ENCODE data around the gene KCNMB2.
A peak's percentile ranks its signal among the peaks of the same experiment; 100 is the strongest.

Gene KCNMB2

GRCh38 chr3:178634975-178635374 lies 98.7 kb downstream of the KCNMB2 start:
- Mint-ChIP-seq H3K27ac (no peak overlapping the region), H3K4me1 (no peaks in the 10 kb centered on the region), H3K9me3 (peaks cover 7 to 16% of the 10 kb centered on the region in 2 donors), H3K27me3 (no peaks in the 10 kb centered on the region), H3K4me3 (no peak overlapping the region)
- no peak for DNase-seq
- ATAC-seq: no peak

DNA sequence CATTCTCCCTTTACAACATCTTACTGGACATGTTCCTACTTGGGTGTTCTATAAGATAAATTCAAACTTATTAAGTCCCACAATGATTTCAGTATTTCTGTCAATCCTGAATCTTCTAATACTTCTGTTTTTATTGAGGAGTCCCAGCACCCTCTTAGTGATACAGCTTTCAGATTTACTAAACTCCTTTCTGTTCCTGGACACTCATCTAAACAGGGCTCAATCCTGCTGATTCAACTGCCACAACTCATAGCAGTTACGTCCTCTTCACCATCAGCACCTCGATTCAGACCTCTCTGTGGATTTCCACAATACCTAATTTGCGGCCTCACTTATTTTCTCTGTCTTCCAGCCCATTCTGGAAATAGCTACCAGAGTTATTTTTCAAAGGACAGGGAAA lies 101.6 kb downstream of the KCNMB2 start:
- Mint-ChIP-seq H3K27ac (no peak overlapping the region), H3K4me1 (no peaks in the 10 kb centered on the region), H3K4me3 (no peak overlapping the region), H3K9me3 (peaks cover 7 to 16% of the 10 kb centered on the region in 2 donors), H3K27me3 (no peaks in the 10 kb centered on the region)
- DNase-seq (no peak), ATAC-seq (no peak)

DNA sequence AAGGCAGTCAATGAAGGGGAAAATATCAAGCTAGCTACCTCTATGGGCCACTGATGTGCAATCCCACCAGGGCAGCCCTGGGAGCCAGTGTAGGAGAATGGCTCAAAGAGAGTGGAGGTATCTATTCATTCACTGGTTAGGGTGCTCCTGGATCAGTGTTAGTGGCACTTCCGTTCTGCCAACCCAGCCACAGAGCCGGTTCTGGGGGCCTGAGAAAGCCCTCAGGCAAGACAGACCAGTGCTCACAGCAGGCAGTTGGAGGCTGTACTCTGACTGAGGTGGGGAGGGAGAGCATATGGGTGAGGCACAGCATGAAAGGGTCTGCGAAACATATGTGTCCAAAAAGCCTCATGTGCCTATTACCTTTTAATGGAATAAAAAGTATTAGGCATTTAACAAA lies 109.3 kb downstream of the KCNMB2 start:
- Mint-ChIP-seq H3K9me3 (peaks cover 8 to 9% of the 10 kb centered on the region in 2 donors), H3K27ac (no peak overlapping the region), H3K4me1 (no peaks in the 10 kb centered on the region), H3K27me3 (no peaks in the 10 kb centered on the region), H3K4me3 (no peak overlapping the region)
- DNase-seq: no peak
- no peak for ATAC-seq

- H3K4me3 Mint-ChIP-seq: no peak overlapping the region
- H3K9me3 Mint-ChIP-seq: peaks cover 9 to 16% of the 10 kb centered on the region in 2 donors
- no peak overlapping the region for H3K27ac Mint-ChIP-seq
- ATAC-seq (no peak), DNase-seq (no peak)
- no peaks in the 10 kb centered on the region for H3K4me1 Mint-ChIP-seq
- no peaks in the 10 kb centered on the region for H3K27me3 Mint-ChIP-seq
Observed at GRCh38 chr3:178646186-178646862, 110.1 kb downstream of the KCNMB2 start.

DNA sequence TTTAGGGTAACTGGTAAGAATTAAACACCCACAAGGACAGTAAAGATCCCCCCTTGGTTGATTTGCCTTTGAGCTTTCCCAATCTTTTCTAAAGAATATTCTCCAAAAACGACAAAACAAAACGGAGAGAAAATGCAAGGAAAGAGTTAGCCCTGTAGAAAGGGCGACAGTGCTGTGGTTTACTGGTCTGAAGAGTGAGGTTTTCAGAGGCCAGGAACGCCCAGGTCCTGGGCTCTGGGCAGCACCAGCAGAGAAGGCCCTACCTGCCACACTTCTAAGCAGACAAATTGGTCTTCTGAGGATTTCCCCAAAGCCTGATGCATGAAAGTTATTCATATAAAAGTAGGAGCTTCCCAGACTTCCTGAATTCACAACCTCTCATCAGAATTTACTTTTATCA lies 119.3 kb downstream of the KCNMB2 start:
- ATAC-seq: no peak
- no peaks in the 10 kb centered on the region for H3K4me1 Mint-ChIP-seq
- H3K27me3 Mint-ChIP-seq: no peaks in the 10 kb centered on the region
- H3K9me3 Mint-ChIP-seq: peaks cover 0 to 10% of the 10 kb centered on the region in 2 donors
- H3K27ac Mint-ChIP-seq: no peak overlapping the region
- DNase-seq: no peak
- H3K4me3 Mint-ChIP-seq: no peak overlapping the region

GRCh38 chr3:178658694-178659325 lies 122.6 kb downstream of the KCNMB2 start:
- ATAC-seq (no peak), DNase-seq (no peak)
- Mint-ChIP-seq H3K4me1 (no peaks in the 10 kb centered on the region), H3K4me3 (no peak overlapping the region), H3K27ac (no peak overlapping the region), H3K27me3 (no peaks in the 10 kb centered on the region), H3K9me3 (no peaks in the 10 kb centered on the region)

DNA sequence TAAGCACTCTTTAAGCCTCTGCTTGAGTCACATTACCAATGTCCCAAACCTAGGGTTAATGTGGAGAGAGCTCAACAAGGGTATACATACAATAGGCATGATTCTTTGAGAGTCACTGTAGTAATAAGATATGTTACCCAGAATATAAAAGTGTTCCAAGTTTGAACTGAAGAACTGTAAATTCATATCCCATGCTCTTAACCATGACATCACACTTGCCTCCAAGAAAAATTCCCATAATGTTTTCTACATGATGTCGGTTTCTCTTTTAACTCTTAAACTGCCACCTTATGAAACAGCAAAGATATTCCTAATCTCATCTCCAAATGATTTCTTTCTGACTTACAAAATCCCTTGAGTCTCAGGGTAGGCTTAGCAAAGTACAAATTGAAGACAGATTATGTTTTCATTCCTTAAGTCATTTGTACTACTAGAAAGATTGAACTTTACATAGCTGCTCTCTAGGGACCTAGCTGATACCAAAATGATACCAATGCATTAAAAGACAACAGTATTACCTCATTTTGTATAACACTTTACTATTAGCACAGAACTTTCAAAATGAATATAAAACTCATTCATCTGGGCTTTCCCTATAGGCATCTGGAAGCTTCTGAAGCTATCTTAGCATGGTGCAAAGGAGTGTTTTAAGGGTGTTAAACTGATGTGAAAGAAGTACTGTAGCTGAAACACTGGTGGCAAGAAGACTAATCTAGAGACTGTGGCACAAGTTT lies 127.1 kb downstream of the KCNMB2 start:
- no peaks in the 10 kb centered on the region for H3K27me3 Mint-ChIP-seq
- H3K4me1 Mint-ChIP-seq: no peaks in the 10 kb centered on the region
- no peak overlapping the region for H3K27ac Mint-ChIP-seq
- no peak for ATAC-seq
- H3K4me3 Mint-ChIP-seq: no peak overlapping the region
- no peak for DNase-seq
- no peaks in the 10 kb centered on the region for H3K9me3 Mint-ChIP-seq

DNA sequence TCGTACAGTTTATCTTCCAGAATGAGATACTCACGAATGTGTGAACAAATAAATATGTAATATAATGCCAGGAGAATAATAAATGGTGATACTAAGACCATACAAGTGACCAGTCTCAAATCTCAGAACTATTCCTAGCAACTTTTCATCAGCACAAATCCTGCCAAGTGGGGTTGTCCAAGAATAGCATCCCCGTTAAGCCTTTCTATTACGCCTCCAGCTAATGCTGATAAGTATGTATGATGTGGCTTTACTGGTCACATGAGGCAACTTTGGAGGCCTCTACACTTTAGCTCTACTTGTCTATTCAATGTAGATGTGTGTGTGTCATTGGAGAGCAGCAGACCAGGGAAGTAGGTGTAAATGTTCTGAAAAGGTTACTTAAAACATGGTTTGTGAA lies 129.5 kb downstream of the KCNMB2 start:
- DNase-seq (no peak), ATAC-seq (no peak)
- Mint-ChIP-seq H3K4me3 (no peak overlapping the region), H3K4me1 (peaks cover 10% of the 10 kb centered on the region), H3K9me3 (no peaks in the 10 kb centered on the region), H3K27ac (no peak overlapping the region), H3K27me3 (no peaks in the 10 kb centered on the region)

- Mint-ChIP-seq H3K9me3 (no peaks in the 10 kb centered on the region), H3K27ac (no peak overlapping the region), H3K4me3 (no peak overlapping the region), H3K27me3 (no peaks in the 10 kb centered on the region), H3K4me1 (peaks cover 10% of the 10 kb centered on the region)
- DNase-seq: no peak
- ATAC-seq: no peak
Observed at GRCh38 chr3:178669022-178669601, 132.9 kb downstream of the KCNMB2 start.

- H3K27me3 Mint-ChIP-seq: no peaks in the 10 kb centered on the region
- H3K27ac Mint-ChIP-seq: no peak overlapping the region
- DNase-seq (no peak), ATAC-seq (no peak)
- peaks cover 10% of the 10 kb centered on the region for H3K4me1 Mint-ChIP-seq
- H3K9me3 Mint-ChIP-seq: no peaks in the 10 kb centered on the region
- no peak overlapping the region for H3K4me3 Mint-ChIP-seq
Observed at GRCh38 chr3:178669758-178670157, 133.5 kb downstream of the KCNMB2 start.

DNA sequence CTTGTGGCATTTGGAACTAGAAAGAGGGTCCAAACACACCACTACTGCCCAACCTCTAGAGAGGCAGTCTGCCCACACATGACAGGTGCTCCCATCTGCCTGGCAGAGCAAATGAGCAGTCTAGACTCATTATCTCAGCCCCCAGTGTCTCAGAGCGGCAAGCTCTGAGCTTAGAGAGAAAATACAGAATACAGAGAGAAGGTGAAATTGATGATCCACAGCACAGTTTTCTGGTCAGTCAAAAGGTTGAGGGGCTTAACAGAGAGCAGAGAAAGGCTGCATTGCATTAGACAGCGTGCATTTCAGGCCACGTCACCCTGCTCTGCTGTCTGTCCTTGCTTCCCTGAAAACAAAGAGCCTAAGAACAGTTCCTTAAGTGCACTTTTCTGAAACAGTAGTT lies 135.1 kb downstream of the KCNMB2 start:
- Mint-ChIP-seq H3K27ac (no peak overlapping the region), H3K4me1 (peaks cover 10% of the 10 kb centered on the region), H3K4me3 (no peak overlapping the region), H3K27me3 (no peaks in the 10 kb centered on the region), H3K9me3 (no peaks in the 10 kb centered on the region)
- ATAC-seq: no peak
- no peak for DNase-seq

DNA sequence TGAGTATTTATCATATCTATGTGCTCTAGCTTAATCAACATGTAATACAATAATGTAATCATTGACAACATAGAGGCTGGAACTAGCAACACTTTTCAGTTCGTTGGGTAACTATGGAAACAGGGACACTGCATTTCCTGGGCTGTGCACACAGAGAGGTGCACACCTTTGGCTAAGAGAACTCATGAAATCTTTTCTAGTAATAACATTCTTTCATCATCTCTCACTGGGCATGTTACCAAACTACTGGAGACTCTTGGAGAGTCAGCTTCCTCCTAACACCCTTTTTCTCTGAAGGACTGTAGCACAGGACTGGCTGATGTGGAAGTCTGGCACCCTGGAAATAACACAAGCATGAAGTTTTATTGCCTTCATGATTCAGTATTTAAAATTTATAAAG lies 135.6 kb downstream of the KCNMB2 start:
- ATAC-seq: no peak
- no peak overlapping the region for H3K4me3 Mint-ChIP-seq
- DNase-seq: no peak
- no peaks in the 10 kb centered on the region for H3K9me3 Mint-ChIP-seq
- H3K4me1 Mint-ChIP-seq: peaks cover 10% of the 10 kb centered on the region
- no peak overlapping the region for H3K27ac Mint-ChIP-seq
- H3K27me3 Mint-ChIP-seq: no peaks in the 10 kb centered on the region

DNA sequence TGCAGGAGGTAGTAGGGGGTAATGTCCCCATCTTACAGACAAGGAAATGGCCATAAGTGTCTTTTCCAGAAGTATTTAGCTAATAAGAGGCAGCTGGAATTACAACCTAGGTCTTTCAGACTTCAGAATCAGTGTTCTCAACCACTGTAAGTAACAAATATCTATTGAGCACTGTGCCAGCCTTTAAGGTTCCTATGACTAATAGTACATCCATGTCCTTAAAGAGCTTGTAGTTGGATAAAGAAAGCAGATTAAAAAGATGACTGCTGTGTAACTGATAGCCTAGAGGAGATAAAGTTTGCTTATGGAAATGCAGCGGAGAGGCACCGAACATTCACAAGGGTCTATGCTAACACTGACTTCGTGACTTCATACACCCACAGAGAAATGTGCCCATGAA lies 136.0 kb downstream of the KCNMB2 start:
- Mint-ChIP-seq H3K4me1 (peaks cover 10% of the 10 kb centered on the region), H3K27ac (no peak overlapping the region), H3K4me3 (no peak overlapping the region), H3K27me3 (no peaks in the 10 kb centered on the region), H3K9me3 (no peaks in the 10 kb centered on the region)
- DNase-seq (no peak), ATAC-seq (no peak)

DNA sequence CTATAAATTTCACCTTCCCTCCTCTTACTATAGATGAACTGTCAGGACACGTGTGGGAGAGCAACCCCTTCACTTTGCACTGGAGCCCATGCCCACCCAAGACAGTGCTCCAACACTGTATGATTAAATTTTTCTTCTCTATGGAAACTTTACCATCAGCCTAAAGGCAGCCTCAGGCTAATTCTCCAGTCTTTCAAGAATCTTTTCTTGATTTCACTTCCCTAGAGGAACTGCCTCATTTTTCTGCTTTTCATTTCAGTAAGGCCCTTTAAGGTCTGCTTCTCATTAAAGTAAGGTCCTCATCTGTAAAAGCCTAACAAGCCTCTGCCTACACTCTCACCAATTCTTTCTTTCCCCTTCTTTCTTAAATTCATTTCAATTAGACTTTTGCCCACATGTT lies 137.3 kb downstream of the KCNMB2 start:
- H3K4me3 Mint-ChIP-seq: no peak overlapping the region
- DNase-seq (no peak), ATAC-seq (no peak)
- H3K4me1 Mint-ChIP-seq: peaks cover 10% of the 10 kb centered on the region
- no peaks in the 10 kb centered on the region for H3K9me3 Mint-ChIP-seq
- no peak overlapping the region for H3K27ac Mint-ChIP-seq
- H3K27me3 Mint-ChIP-seq: no peaks in the 10 kb centered on the region

DNA sequence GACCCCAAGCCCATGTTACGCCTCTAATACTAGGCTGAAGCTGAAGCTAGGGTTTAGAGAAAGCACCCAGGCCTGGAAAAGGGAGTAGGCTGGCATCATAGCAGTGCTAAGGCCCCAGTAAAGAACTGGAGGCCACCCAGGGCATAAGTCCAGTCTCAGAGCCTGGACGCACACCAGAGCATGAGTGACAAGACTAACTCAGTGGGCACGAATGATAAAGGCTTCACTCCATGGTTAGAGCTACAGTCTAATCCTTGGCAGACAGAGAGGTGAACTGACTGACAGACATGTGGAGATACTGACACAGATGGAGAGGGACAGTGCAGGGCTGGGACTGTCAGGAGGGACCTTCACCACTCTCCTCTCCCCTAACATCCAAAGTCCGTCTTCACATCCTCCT lies 139.8 kb downstream of the KCNMB2 start:
- H3K9me3 Mint-ChIP-seq: no peaks in the 10 kb centered on the region
- H3K4me1 Mint-ChIP-seq: no peaks in the 10 kb centered on the region
- no peak overlapping the region for H3K4me3 Mint-ChIP-seq
- peaks cover 11% of the 10 kb centered on the region for H3K27me3 Mint-ChIP-seq
- no peak overlapping the region for H3K27ac Mint-ChIP-seq
- DNase-seq: no peak
- ATAC-seq: peak; percentile 33
